HCT116 (cell line): Measurements from ENCODE around the gene REXO4. TPM values are rescaled to one million over a fixed set of nuclear protein-coding genes. Genes with fewer than 3 reads are reported as not detected.

Experiments
- ATAC-seq: fragments of 200-7000 bp; cut with Tn5 transposase; 2 replicates; pipeline ENCODE4 v1.9.1; 2020; ENCODE audit warnings: mild to moderate bottlenecking, moderate library complexity
- BruUV-seq: library from RNA; stranded (reverse); fragments of 400-500 nt; replicated peaks from 2 replicates; lab custom pipeline; 2021; lab: Mats Ljungman, UMichigan
- CTCF ChIA-PET: fragments of 300-600 bp; sonication (Branson Sonifier 250); formaldehyde crosslinking; loops from one replicate; lab custom pipeline; 2021; ENCODE audit warnings: antibody characterized with exemption; lab: Charles Lee
- POLR2A ChIA-PET: fragments of 300-600, 350-600 bp; sonication (Branson Sonifier 250); formaldehyde crosslinking; loops from one replicate; lab custom pipeline; 2021; ENCODE audit warnings: antibody characterized with exemption; lab: Charles Lee
- RAD21 ChIA-PET, 2 experiments: fragments of 300-600 bp; sonication (Branson Sonifier 250); formaldehyde crosslinking; loops; one replicate each; lab custom pipeline; 2023; ENCODE audit warnings: low total read pairs in 2 of 2; ENCODE audit not compliant: uncharacterized antibody in 2 of 2, unreplicated experiment in 2 of 2, low non-redundant PET in 1 of 2; lab: Charles Lee
- DNase-seq: peaks from one replicate; pipeline ENCODE4 v3.0.0-alpha.2; 2010; ENCODE audit warnings: low read depth, low spot score
- H2AFZ ChIP-seq: fragments of 200-600 bp; shearing (Covaris generic), sonication (generic); 2 replicates; pipeline ENCODE4 v1.6.1; 2017; ENCODE audit warnings: low read depth, mixed run types, mixed read lengths, antibody characterized with exemption, low read length; ENCODE audit not compliant: poor library complexity, severe bottlenecking
- H3K27ac ChIP-seq: 2 replicates; pipeline ENCODE4 v1.5.1; 2012; ENCODE audit warnings: low read depth, low read length
- H3K27me3 ChIP-seq: fragments of 200-600 bp; sonication (generic); 2 replicates; pipeline ENCODE4 v1.6.1; 2016; ENCODE audit warnings: mixed run types, low read length, mixed read lengths; ENCODE audit not compliant: insufficient read depth
- H3K36me3 ChIP-seq, 2 experiments: fragments of 200-500 bp in 1 of 2; fragments of 200-600 bp in 1 of 2; sonication (Bioruptor generic) in 1 of 2; sonication (generic) in 1 of 2; 2 replicates each; pipeline versions ENCODE4 v1.5.1 to v1.6.1; 2014 to 2016; ENCODE audit warnings: low read length in 2 of 2, inconsistent platforms in 1 of 2, mixed read lengths in 1 of 2, mixed run types in 1 of 2; ENCODE audit not compliant: insufficient read depth in 2 of 2, control insufficient read depth in 1 of 2
- H3K4me1 ChIP-seq, 2 experiments: fragments of 200-600 bp in 1 of 2; sonication (generic) in 1 of 2; 2 replicates each; pipeline versions ENCODE4 v1.5.1 to v1.6.1; 2012 to 2017; ENCODE audit warnings: low read length in 2 of 2, inconsistent platforms in 1 of 2, mild to moderate bottlenecking in 1 of 2, mixed read lengths in 1 of 2, mixed run types in 1 of 2, moderate library complexity in 1 of 2; ENCODE audit not compliant: insufficient read depth in 2 of 2, control insufficient read depth in 1 of 2
- H3K4me2 ChIP-seq: fragments of 200-600 bp; sonication (generic); 2 replicates; pipeline ENCODE4 v1.6.1; 2017; ENCODE audit warnings: mixed run types, low read length, mixed read lengths
- H3K4me3 ChIP-seq, 2 experiments: fragments of 200-600 bp in 1 of 2; sonication (generic) in 1 of 2; replicated peaks in 1 of 2; 2 replicates each; pipeline ENCODE4 v1.5.1; 2011 to 2016; ENCODE audit warnings: low read length in 2 of 2, control low read depth in 1 of 2, low read depth in 1 of 2, mild to moderate bottlenecking in 1 of 2, mixed read lengths in 1 of 2, mixed run types in 1 of 2
- H3K79me2 ChIP-seq: fragments of 200-600 bp; sonication (generic); 2 replicates; pipeline ENCODE4 v1.6.1; 2017; ENCODE audit warnings: mild to moderate bottlenecking, mixed run types, low read length, moderate library complexity, mixed read lengths; ENCODE audit not compliant: insufficient read depth
- H3K9ac ChIP-seq: fragments of 200-600 bp; sonication (generic); 2 replicates; pipeline ENCODE4 v1.6.1; 2016; ENCODE audit warnings: low read length, mixed read lengths
- H3K9me2 ChIP-seq: fragments of 200-600 bp; sonication (generic), shearing (Covaris generic); 2 replicates; pipeline ENCODE4 v1.6.1; 2017; ENCODE audit warnings: mixed run types, mild to moderate bottlenecking, moderate library complexity; ENCODE audit not compliant: insufficient read depth
- H3K9me3 ChIP-seq, 2 experiments: fragments of 200-500 bp in 1 of 2; fragments of 200-600 bp in 1 of 2; sonication (Bioruptor generic) in 1 of 2; sonication (generic) in 1 of 2; 2 replicates each; pipeline ENCODE4 v1.6.1; 2014 to 2017; ENCODE audit warnings: low read length in 2 of 2, mixed read lengths in 2 of 2, inconsistent platforms in 1 of 2, low read depth in 1 of 2, mild to moderate bottlenecking in 1 of 2, mixed run types in 1 of 2, moderate library complexity in 1 of 2; ENCODE audit not compliant: control insufficient read depth in 1 of 2, insufficient read depth in 1 of 2
- H4K20me1 ChIP-seq: fragments of 200-600 bp; sonication (generic), shearing (Covaris generic); 2 replicates; pipeline ENCODE4 v1.6.1; 2017; ENCODE audit warnings: mixed run types, mild to moderate bottlenecking, moderate library complexity; ENCODE audit not compliant: insufficient read depth
- EGR1 ChIP-seq: IDR thresholded peaks from 2 replicates; pipeline ENCODE4 v1.6.1; 2012; ENCODE audit warnings: low read depth
- FOSL1 ChIP-seq: IDR thresholded peaks from 2 replicates; pipeline ENCODE4 v1.6.1; 2012; ENCODE audit warnings: low read depth
- ZFX ChIP-seq: fragments of 450-650 bp; IDR thresholded peaks from 2 replicates; pipeline ENCODE4 v1.6.1; 2017
- ZNF274 ChIP-seq: fragments of 200-500 bp; sonication (Bioruptor generic); IDR thresholded peaks from 2 replicates; pipeline ENCODE4 v1.6.1; 2014; ENCODE audit warnings: mild to moderate bottlenecking, low read depth, low read length, inconsistent platforms
- intact Hi-C: fragments of 100-400 bp; cut with micrococcal nuclease; formaldehyde crosslinking; loops from 2 replicates; pipeline ENCODE4 v1.10.0; 2022
- total RNA-seq: library from RNA; stranded (reverse); gene quantifications from one replicate; pipeline ENCODE4 v1.2.1, GENCODE V29; 2021; ENCODE audit not compliant: unreplicated experiment
- TF ChIP-seq, protein P1 (sequence below): IDR thresholded peaks from 2 replicates; pipeline ENCODE4 v1.6.1; 2012
- TF ChIP-seq, protein P2 (sequence below): IDR thresholded peaks from 2 replicates; pipeline ENCODE4 v1.6.1; 2011; ENCODE audit warnings: mild to moderate bottlenecking, low read length, moderate library complexity; ENCODE audit not compliant: insufficient replicate concordance; ENCODE audit errors: extremely low read depth

REXO4 gene
- total RNA-seq, 1 experiment from 2014 or later = 24.6 TPM

DNA sequence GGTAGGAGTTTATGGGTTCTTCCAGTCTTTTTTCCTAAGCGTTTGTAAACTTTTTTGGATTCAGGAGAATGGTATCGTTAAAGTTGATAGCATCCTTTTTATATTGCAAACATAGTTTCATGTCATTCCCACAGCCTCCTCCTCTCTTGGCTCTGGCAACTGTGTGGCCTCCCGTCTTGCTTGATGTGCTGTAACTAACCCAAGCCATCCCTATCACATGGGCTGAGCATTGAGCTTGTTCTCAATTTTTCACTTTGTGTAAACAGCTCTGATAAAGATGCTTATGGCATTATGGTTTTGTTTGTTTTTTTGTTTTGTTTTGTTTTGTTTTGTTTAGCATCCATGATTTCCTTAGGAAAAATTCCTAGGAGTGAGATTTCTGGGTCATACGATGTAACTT, 37.1 kb downstream of the REXO4 start:
- no peak overlapping the region for H3K9ac ChIP-seq
- no peak for DNase-seq
- H3K27me3 ChIP-seq = no peaks in the 10 kb centered on the region
- peaks cover 0 to 10% of the 10 kb centered on the region in 2 experiments; a peak in 1 of 4 replicates for H3K9me3 ChIP-seq
- H3K4me1 ChIP-seq = peaks cover 17 to 24% of the 10 kb centered on the region in 2 experiments
- H3K4me2 ChIP-seq = no peak overlapping the region
- BruUV-seq = no TSS peak
- ChIA-PET RAD21 (no interaction called here), POLR2A (no interaction called here), CTCF (no interaction called here)
- H3K9me2 ChIP-seq = no peaks in the 10 kb centered on the region
- H3K79me2 ChIP-seq = peaks cover 1% of the 10 kb centered on the region; the same call in 1 of the 2 replicates
- no peak for ATAC-seq
- TF ChIP-seq ZFX (no peak), EGR1 (no peak), FOSL1 (no peak), ZNF274 (no peak)
- TF ChIP-seq, protein P1, sequence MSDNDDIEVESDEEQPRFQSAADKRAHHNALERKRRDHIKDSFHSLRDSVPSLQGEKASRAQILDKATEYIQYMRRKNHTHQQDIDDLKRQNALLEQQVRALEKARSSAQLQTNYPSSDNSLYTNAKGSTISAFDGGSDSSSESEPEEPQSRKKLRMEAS = no peak
- intact Hi-C loops = no loop called here
- no peak overlapping the region for H3K27ac ChIP-seq
- H3K36me3 ChIP-seq = no peaks in the 10 kb centered on the region
- no peak overlapping the region for H3K4me3 ChIP-seq
- H2AFZ ChIP-seq = no peak overlapping the region
- H4K20me1 ChIP-seq = no peaks in the 10 kb centered on the region

DNA sequence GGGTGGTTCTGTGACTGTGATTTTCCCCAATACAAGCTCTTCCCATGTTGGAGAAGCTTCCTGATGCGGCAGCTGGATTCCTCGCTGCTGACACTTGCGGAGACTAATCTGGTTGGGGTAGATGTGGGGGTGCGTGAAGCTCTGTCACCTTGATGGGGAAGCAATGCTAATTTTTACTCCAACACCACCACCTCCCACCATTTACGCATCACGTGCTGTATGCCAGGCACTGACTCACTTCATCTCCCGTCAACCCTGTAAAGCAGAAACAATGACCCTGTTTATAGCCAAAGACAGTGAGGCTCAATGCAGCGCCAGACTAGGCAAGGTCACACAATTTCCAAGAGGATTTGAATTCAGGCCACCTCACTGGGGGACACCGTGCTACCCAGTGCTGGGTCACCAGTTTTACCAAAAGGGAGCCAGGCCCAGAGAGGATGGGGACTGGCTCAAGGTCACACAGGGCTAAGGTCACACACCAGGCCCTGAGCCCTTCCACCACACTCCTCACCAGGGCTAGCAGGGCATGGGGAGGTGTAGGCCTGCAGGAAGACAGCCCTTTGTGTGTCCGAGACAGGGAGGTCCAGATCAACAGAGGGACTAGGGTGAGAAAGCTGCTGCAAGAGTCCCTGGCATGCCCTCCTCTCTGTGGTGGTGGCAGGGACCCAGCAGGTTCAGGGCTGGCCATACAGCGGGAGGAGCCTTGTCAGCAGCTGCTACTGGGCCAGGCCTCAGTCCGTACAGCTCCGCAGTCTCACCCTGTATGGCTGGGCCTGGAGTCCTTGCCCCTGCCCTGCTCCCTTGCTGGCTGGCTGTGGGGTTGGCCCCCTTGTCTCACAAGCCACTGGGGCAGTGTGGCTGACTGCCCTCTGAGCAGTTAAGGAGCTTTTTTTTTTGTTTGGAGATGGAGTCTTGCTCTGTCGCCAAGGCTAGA, 38.4 kb downstream of the REXO4 start:
- H3K4me1 ChIP-seq = peaks cover 19 to 29% of the 10 kb centered on the region in 2 experiments
- H3K4me3 ChIP-seq = no peak overlapping the region
- no peak overlapping the region for H3K4me2 ChIP-seq
- ChIA-PET CTCF (interaction anchor here (1.0 kb wide), 1 partner anchor 193 kb away, joined by 3 read pairs; no protein-coding TSS in a partner anchor), POLR2A (interaction anchor here (0.6 kb wide), 1 partner anchor 80 kb away, joined by 3 read pairs; the partner anchor contains the start of gene CACFD1), RAD21 (no interaction called here)
- no peaks in the 10 kb centered on the region for H3K27me3 ChIP-seq
- ATAC-seq = no peak
- H3K9me2 ChIP-seq = no peaks in the 10 kb centered on the region
- H2AFZ ChIP-seq = no peak overlapping the region
- H3K9me3 ChIP-seq = peaks cover 0 to 10% of the 10 kb centered on the region in 2 experiments; a peak in 1 of 4 replicates
- no TSS peak for BruUV-seq
- H3K27ac ChIP-seq = no peak overlapping the region
- DNase-seq = no peak
- intact Hi-C loops = no loop called here
- TF ChIP-seq, protein P2, sequence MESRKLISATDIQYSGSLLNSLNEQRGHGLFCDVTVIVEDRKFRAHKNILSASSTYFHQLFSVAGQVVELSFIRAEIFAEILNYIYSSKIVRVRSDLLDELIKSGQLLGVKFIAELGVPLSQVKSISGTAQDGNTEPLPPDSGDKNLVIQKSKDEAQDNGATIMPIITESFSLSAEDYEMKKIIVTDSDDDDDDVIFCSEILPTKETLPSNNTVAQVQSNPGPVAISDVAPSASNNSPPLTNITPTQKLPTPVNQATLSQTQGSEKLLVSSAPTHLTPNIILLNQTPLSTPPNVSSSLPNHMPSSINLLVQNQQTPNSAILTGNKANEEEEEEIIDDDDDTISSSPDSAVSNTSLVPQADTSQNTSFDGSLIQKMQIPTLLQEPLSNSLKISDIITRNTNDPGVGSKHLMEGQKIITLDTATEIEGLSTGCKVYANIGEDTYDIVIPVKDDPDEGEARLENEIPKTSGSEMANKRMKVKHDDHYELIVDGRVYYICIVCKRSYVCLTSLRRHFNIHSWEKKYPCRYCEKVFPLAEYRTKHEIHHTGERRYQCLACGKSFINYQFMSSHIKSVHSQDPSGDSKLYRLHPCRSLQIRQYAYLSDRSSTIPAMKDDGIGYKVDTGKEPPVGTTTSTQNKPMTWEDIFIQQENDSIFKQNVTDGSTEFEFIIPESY = no peak
- TF ChIP-seq, all 23 proteins: peak for 0
- Histone ChIP-seq H3K79me2 (peaks cover 15% of the 10 kb centered on the region), H3K9ac (no peak overlapping the region), H3K36me3 (no peaks in the 10 kb centered on the region), H4K20me1 (no peaks in the 10 kb centered on the region)
